GM12865 (cell line): ENCODE data around the gene MAGEF1.
A peak's percentile ranks its signal among the peaks of the same experiment; 100 is the strongest.

Experiments
- DNase-seq: peaks from one replicate; pipeline ENCODE4 v3.0.0; 2010; ENCODE audit warnings: low read depth
- H3K4me3 ChIP-seq: 2 replicates; pipeline ENCODE4 v1.5.1; 2011; ENCODE audit warnings: mild to moderate bottlenecking, low read depth, low read length, control low read depth
- CTCF ChIP-seq: IDR thresholded peaks from 2 replicates; pipeline ENCODE4 v1.5.1; 2011; ENCODE audit warnings: low read length, control low read depth, low read depth, inconsistent platforms; ENCODE audit not compliant: insufficient read depth; ENCODE audit errors: missing control alignments

Gene MAGEF1

GRCh38 chr3:184712248-184713039 lies 580 bp upstream of the MAGEF1 start:
- TF ChIP-seq CTCF: no peak
- DNase-seq: no peak
- H3K4me3 ChIP-seq: peak overlapping the region; percentile 77

DNA sequence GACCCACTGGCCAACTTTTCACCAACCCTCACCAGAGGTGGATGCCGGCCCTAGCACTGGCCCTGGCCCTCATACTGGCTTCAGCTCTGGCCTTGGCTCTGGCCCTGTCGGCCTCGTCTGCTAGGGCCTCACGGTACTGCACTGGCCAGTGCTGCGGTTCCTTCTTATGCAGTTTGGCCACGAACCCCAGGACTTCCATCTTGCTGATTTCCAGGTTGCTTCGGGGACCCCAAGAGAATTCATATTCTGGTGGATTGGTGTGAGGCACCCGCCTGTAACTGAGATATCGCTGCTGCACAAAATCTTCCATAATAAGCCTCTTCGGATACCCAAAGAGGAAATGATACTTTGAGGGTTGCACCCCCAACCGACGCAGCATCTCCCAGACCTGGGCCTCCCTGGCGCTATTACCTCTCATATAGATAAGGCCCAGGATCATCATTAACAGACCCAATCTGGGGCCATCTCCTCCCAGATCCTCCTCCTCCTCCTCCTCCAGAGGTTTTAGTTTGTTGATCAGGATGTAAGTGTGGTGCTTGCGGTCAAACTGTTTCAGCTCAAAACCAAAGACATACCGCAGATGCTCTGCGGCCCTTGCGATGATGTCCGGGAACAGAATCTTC lies 883 bp downstream of the MAGEF1 start:
- TF ChIP-seq CTCF: no peak
- DNase-seq: peak; percentile 62

GRCh38 chr3:184703657-184704056 lies 8.2 kb downstream of the MAGEF1 start:
- no peak for DNase-seq
- TF ChIP-seq CTCF: no peak
- H3K4me3 ChIP-seq: no peak overlapping the region

More for the DNA sequence above, 883 bp downstream of the MAGEF1 start:
- peak overlapping the region; percentile 77 for H3K4me3 ChIP-seq

DNA sequence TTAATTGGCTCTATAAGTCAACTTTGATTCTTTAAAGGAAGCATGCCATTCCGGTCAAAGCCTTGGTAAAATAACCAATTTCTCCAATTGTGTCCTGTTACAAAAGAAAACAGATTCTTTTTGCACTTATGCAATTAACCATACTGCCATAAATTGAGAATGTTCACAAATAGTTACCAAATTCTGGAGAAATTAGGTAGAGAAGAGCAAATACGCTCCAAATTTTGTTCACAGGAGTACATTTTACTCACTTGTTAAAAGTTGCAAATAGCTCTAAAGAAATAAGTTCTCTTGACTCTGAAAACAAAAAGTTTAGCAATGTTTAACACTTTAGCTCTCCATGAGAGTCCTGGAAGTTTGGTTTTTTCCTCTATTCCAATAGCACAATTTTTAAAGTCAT lies 11.1 kb downstream of the MAGEF1 start:
- TF ChIP-seq CTCF: no peak
- H3K4me3 ChIP-seq: no peak overlapping the region
- DNase-seq: no peak

DNA sequence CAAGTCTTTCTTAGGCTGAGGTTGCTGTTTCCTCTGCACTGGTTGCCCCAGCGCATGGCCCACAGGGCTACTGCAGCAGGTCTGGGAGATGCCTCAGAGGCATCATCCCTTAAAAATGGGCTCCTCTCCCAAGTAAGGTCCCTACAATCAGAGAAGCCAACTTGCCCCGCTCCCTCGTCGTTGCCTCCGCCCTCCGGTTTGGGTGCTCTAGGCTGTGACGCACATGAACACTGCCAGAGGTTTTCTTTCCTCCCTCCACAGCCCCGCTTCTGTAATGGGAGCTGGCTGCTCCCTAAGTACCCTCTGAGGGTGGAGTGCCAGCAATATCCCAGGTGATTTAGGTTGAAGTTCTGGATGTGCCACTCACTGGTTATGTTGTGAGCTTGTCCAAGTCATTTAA lies 14.0 kb downstream of the MAGEF1 start:
- H3K4me3 ChIP-seq: no peak overlapping the region
- TF ChIP-seq CTCF: no peak

GRCh38 chr3:184696697-184697096 lies 15.2 kb downstream of the MAGEF1 start:
- no peak for DNase-seq
- no peak overlapping the region for H3K4me3 ChIP-seq
- TF ChIP-seq CTCF: no peak

More for the DNA sequence above, 14.0 kb downstream of the MAGEF1 start:
- no peak for DNase-seq
